Fibroblast of the aortic adventitia (primary cell): Measurements from ENCODE around the gene ABAT. TPM values are rescaled to one million over a fixed set of nuclear protein-coding genes. Genes with fewer than 3 reads are reported as not detected.

Experiments used
- DNase-seq: peaks from one replicate; pipeline ENCODE4 v3.0.0-alpha.2; 2010; ENCODE audit warnings: low read depth
- H3K4me3 ChIP-seq: 2 replicates; pipeline ENCODE4 v1.5.1; 2011; ENCODE audit warnings: low read depth, mild to moderate bottlenecking, control low read depth, low read length, moderate library complexity
- total RNA-seq: library from RNA; depleted of rRNA; stranded (reverse); fragments of >200 nt; gene quantifications from 2 replicates; pipeline ENCODE4 v1.2.3, GENCODE V29; 2012; ENCODE audit warnings: low replicate concordance
- TF ChIP-seq, protein P1 (sequence below): IDR thresholded peaks from 2 replicates; pipeline ENCODE4 v1.5.1; 2011; ENCODE audit warnings: mild to moderate bottlenecking, low read length, control low read depth, inconsistent platforms; ENCODE audit not compliant: insufficient read depth

ABAT gene
- total RNA-seq, 1 donor, result 1.4 TPM

DNA sequence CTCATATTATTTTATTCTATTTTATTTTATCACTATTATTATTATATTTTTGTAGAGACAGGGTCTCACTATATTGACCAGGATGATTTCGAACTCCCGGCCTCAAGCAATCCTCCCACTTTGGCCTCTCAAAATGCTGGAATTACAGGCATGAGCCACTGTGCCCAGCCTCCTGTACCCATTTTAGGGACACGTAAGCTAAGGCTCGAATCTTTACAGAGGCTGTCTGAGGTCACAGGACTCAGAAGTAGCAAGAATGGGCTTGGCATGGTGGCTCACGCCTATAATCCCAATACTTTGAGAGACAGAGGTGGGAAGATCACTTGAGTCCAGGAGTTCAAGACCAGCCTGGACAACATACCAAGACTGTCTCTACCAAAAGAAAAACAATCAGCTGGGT lies 12.7 kb upstream of the ABAT start:
- H3K4me3 ChIP-seq, result no peak overlapping the region
- no peak for DNase-seq
- TF ChIP-seq, protein P1, sequence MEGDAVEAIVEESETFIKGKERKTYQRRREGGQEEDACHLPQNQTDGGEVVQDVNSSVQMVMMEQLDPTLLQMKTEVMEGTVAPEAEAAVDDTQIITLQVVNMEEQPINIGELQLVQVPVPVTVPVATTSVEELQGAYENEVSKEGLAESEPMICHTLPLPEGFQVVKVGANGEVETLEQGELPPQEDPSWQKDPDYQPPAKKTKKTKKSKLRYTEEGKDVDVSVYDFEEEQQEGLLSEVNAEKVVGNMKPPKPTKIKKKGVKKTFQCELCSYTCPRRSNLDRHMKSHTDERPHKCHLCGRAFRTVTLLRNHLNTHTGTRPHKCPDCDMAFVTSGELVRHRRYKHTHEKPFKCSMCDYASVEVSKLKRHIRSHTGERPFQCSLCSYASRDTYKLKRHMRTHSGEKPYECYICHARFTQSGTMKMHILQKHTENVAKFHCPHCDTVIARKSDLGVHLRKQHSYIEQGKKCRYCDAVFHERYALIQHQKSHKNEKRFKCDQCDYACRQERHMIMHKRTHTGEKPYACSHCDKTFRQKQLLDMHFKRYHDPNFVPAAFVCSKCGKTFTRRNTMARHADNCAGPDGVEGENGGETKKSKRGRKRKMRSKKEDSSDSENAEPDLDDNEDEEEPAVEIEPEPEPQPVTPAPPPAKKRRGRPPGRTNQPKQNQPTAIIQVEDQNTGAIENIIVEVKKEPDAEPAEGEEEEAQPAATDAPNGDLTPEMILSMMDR, result no peak

DNA sequence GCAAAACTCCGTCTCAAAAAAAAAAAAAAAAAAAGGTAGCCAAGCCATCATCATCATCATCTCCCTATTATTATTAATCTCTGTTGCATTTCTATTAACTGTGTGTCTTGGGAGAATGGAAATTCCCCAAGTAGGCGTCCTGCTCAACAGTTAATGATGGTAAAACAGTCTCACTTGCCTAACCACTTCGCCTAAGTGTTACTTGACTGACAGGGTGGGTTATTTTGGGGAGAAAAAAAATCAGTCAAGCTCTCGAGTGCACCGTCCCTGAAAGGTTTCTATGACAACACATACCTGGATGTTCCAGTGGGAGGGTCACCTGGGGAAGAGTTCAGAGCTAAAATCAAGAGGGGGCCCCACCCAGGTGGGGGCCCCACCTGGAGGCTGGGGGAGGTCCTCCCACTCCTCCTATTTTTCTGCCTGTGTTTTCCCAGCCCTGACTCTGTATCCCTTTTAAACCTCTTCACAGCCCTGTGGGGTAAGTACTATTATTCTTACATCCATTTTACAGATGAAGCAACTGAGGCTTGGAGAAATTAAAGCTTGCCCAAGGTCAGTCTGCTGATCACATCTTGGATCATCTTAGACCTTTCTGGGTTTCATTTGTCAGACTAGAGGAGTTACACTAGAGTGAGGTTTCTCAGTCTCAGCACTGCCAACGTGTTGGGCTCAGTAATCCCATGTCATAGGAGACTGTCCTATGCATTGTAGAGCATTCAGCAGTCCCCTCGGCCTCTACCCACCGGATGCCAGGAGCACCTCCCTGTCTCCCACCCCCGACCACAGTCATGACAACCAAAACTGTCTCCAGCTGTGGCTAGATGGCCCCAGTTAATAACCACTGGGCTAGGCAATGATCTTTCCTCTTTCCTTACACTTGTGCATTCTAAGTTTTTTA lies 11.0 kb upstream of the ABAT start:
- H3K4me3 ChIP-seq, result no peak overlapping the region
- TF ChIP-seq, protein P1, result no peak
- no peak for DNase-seq

DNA sequence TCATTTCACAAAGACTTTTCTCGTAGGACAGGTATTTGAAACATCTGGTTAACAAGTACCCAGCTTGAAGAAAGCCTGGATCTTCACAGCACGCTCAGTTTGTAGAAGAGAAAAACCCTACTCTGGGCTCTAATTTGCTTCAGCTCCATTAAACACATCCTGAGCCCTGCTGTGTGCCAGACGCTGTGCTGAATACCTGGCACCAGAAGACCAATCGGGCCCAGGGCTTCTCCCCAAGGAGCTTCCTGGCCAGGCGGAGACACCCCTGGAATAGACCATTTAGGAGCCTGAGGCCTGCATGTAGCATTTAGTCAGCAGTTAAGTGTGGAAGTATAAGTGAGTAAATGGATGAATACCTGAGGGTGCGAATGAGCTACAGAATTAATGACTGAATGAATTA lies 8.9 kb upstream of the ABAT start:
- H3K4me3 ChIP-seq, result no peak overlapping the region
- TF ChIP-seq, protein P1, result no peak
- no peak for DNase-seq

DNA sequence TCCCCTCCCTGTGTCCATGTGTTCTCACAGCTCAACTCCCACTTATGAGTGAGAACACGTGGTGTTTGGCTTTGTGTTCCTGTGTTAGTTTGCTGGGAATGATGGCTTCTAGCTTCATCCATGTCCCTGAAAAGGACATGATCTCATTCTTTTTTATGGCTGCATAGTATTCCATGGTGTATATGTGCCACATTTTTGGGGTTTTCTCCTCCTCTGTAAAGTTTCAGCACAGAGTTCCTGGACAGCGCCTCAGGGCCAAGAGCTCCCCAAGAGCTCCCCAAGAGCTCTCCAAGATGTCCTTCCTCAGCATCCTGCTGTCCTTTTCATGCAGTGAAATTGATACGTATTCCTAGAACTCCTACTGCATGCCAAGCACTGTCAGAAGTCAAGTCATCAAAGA lies 6.9 kb upstream of the ABAT start:
- TF ChIP-seq, protein P1, result no peak
- H3K4me3 ChIP-seq, result no peak overlapping the region
- DNase-seq, result no peak

DNA sequence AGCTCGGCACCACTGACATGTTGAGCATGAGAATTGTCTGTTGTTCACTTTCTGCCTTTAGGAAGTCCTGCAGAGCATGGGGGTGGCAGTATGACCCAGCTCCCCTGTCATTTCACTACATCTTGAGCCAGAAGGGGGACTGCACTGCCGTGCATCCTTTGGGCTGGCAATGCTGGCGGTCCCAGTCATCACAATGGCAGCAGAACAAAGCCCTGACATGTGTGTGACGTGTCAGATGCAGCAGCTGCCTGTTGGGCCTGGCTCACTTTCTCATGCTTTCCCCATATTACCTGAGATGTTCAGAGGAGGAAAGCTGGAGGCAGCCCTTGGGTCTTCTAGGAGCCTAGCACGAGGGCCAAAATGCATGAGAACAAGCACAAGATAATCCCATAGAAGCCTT lies 6.3 kb upstream of the ABAT start:
- DNase-seq, result no peak
- TF ChIP-seq, protein P1, result no peak
- H3K4me3 ChIP-seq, result no peak overlapping the region

DNA sequence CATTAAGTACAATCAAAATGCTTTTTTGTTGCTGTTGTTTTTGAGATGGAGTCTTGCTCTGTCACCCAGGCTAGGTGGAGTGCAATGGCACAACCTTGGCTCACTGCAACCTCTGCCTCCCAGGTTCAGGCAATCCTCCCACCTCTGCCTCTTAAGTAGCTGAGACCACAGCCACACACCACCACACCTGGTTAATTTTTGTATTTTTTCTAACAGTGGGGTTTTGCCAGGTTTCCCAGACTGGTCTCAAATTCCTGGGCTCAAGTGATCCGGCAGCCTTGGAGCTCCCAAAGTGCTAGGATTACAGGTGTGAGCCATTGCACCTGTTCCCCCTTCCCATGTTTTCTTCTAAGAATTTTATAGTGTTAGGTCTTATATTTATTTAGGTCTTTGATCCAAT lies 4.9 kb upstream of the ABAT start:
- no peak overlapping the region for H3K4me3 ChIP-seq
- TF ChIP-seq, protein P1, result no peak
- DNase-seq, result no peak
